ENCODE measurements around the gene LAMA3.

DNA sequence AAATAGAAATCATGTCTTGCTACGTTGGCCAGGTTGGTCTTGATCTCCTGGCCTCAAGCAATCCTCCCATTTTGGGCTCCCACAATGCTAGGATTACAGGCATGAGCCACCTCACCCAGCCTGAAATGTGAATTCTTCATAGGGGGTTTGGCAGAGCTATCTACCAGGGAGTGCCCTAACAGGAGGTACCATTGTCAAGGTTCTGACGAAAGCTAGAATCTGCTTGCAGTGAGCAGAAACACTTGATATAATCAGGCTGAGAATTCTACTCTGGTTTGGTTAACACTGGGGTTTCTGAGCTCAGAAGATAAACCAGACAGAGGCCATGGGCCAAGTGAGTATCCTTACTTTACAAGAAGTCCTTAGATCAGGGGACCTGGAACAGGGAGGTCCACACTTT, 7.2 kb upstream of the LAMA3 start:
- TF ChIP-seq, protein P1, sequence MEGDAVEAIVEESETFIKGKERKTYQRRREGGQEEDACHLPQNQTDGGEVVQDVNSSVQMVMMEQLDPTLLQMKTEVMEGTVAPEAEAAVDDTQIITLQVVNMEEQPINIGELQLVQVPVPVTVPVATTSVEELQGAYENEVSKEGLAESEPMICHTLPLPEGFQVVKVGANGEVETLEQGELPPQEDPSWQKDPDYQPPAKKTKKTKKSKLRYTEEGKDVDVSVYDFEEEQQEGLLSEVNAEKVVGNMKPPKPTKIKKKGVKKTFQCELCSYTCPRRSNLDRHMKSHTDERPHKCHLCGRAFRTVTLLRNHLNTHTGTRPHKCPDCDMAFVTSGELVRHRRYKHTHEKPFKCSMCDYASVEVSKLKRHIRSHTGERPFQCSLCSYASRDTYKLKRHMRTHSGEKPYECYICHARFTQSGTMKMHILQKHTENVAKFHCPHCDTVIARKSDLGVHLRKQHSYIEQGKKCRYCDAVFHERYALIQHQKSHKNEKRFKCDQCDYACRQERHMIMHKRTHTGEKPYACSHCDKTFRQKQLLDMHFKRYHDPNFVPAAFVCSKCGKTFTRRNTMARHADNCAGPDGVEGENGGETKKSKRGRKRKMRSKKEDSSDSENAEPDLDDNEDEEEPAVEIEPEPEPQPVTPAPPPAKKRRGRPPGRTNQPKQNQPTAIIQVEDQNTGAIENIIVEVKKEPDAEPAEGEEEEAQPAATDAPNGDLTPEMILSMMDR (conservative IDR thresholded peaks at IDR 0.05 in 1 of 2, IDR thresholded peaks at IDR 0.05 in 1 of 2; ENCODE audit: low read depth in 1 of 2, low read length in 2 of 2) = no peak
- TF ChIP-seq EZH2 (IDR thresholded peaks at IDR 0.05; ENCODE audit: low read length, missing control alignments) = no peak
